Head of caudate nucleus (tissue), 42 donors: ENCODE measurements around the gene CPSF6.
A peak's percentile ranks its signal among the peaks of the same experiment; 100 is the strongest.
"Not testable (repeated sequence)": the region's sequence is repeated elsewhere in the genome, so short reads cannot be mapped to it uniquely, and the experiment has no call there.

ENCODE experiments used
- DNase-seq, 42 donors: peaks; one replicate each; pipeline versions ENCODE4 v3.0.0 to v3.0.0-alpha.2; 2020 to 2021; ENCODE audit warnings: mixed read lengths in 7 of 42
- intact Hi-C: fragments of 100-400 bp; cut with DNase I; formaldehyde crosslinking; loops from one replicate; pipeline ENCODE4 v1.15.0; 2022

Gene CPSF6

DNA sequence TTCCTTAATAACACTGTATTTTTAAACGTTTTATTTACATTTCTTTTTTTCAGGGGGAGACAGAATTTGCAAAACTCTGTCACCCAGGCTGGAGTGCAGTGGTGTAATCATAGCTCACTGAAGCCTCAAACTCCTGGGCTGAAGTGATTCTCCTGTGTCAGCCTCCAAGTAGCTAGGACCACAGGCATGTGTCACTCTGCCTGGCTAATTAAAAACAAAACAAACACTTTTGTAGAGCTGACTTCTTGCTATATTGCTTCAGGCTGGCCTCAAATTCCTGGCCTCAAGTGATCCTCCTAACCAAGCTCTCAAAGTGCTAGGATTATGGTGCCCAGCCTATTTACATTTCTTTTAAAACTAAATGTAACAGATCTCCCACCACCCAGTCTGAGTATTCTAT, 12.7 kb downstream of the CPSF6 start:
- no peak for DNase-seq
- intact Hi-C loops = loop anchor here (5.0 kb wide), 1 partner anchor 100 kb away; no protein-coding TSS in a partner anchor

GRCh38 chr12:69254046-69254445, 14.7 kb downstream of the CPSF6 start:
- DNase-seq = peak in 1 of 42 donors; percentile 12
- intact Hi-C loops = loop anchor here (5.0 kb wide), 1 partner anchor 102 kb away; no protein-coding TSS in a partner anchor

DNA sequence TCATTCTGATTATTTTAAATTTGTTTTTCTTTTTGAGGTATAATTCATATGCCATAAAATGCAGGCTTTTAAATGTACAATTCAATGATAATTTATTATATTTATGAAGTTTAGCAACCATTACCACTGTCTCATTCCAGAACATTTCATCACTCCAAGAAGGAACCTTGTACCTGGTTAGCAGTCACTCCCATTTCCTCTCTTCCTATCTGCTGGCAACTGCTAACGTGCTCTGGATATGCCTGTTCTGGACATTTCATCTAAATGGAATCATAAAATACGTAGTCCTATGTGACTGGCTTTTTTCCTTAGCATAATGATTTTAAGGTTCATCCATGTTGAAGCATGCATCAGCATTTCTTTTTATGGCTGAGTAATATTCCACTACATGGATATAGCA, 15.5 kb downstream of the CPSF6 start:
- intact Hi-C loops = loop anchor here (5.0 kb wide), 1 partner anchor 103 kb away; no protein-coding TSS in a partner anchor
- DNase-seq = no peak

- intact Hi-C loops = no loop called here
- DNase-seq = no peak
Measured at GRCh38 chr12:69258655-69259054, 19.3 kb downstream of the CPSF6 start.

DNA sequence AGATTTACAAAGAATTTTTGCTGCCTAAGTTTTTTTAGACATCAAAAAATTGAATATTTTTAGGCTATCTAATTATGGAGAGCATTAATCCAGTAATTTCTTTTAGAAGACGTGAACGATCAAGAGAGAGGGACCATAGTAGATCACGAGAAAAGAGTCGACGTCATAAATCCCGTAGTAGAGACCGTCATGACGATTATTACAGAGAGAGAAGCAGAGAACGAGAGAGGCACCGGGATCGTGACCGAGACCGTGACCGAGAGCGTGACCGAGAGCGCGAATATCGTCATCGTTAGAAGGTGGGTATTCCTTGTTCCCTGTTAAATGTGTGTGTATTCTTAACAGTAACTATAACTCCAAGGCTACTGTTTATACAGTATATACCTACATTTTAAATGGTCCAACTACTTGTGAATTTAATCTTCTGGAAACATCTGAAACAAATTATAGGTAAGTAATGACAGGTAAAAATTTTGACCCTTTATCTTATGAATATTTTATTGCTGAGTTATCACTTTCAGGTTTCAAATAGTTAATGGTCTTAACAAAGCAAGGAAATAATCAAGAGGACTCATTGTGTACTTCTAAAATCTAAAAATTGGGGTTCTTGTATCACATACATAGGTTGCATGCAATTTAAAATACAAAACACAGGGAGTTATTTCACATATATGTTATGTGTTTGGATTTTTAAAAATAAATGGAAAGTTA, 23.1 kb downstream of the CPSF6 start:
- no peak for DNase-seq
- intact Hi-C loops = no loop called here

DNA sequence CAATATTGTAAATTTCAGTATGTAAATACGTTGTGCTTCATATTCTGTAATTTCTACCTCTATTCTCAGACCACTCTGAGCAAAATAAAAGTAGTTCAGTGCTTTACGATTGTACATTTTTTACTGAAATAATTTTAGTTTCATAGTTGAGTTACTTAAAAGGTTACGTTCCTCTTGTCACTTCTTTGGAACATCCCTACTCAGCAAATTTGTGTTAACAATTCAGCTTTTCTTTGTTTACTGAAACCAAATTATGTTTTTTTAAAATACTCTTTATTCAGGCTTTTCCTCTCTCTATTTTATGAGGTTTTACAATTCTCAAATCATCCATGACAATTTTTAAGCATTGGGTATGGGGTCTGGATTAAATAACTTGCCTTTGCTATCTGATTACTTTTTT, 25.8 kb downstream of the CPSF6 start:
- DNase-seq = no peak
- intact Hi-C loops = no loop called here

GRCh38 chr12:69265633-69266032, 26.3 kb downstream of the CPSF6 start:
- intact Hi-C loops, DNase-seq: not testable (repeated sequence)

DNA sequence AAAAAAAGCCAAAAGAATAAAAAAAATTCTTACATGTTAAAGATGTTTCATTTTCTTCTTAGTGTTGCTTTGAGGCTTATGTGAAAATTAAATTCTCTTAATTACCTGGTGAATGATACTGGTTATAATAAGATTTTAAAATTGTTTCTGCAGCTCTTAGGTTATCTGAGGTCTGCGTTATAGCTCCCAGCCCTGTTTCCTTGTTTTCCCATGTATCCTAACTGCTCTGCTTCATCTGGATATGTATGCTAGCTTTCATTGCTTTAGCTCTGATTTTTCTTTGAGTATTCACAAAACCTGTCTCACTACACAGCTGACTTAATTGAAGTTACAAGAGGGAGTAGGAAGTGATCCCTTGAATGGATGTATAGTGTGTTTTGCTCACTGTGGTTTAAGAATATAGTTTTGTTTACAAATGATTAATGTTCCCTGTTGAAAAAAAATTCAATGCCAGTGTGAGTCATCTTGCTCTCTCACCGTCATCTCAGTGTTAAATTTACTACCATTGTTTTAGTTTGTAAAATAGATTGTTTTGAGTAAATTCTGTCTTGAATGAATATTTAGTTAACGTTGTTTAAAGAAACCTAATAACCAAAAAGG, 26.8 kb downstream of the CPSF6 start:
- intact Hi-C loops = no loop called here
- DNase-seq = no peak

DNA sequence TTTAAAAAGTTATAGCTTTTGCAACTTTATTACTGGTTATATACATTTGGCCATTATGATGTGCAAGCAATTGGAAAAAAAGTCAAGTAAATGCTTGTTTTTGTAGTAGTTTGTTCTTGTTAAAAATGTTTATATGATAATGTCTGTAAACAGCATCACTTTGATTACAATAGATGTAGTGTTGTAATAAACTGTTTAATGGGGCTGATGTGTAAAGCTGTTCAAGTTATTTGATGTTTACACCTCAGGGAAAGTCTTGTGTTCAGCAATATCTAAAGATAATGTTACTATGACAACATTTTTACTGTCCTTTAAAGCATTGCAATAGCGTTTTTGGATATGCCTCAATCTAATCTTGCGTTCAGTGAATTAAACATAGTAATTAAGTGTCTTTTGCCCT, 30.4 kb downstream of the CPSF6 start:
- no peak for DNase-seq
- intact Hi-C loops = no loop called here

DNA sequence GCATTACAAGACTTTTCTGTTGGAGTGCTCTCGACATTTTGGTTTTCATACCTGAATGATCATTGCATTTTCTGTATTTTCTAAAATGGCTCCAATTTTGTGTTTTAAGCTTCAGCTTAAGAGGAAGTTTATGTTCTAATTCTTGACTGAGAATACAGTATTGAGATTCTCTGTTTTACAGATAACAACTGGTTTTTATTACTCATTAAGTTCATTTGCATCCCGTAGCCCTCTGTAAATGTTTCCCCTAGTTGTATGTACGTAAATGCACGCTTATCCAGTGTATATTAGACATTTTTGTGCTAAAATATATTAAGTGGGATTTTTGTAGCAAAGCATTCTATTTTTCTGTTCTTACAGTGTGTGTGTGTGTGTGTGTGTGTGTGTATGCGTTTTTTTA, 33.1 kb downstream of the CPSF6 start:
- intact Hi-C loops = no loop called here

DNA sequence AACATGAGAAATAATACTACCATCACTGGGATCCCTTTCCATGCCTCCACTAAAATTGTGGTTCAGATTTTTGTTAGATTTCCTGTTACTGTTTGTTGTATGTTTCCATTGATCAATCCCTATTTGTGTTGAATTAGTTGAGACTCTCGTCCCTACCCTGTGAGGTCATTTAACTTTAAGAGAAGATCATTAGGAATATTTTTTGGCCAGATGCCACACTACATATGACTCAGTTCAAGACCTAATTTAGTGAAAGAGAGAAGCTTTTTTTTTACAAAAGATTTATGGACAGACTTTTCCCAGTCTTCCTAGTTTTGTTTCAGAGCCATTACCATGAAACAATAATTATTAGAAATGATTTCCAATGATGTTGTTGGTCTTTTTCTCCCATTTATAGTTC, 35.5 kb downstream of the CPSF6 start:
- intact Hi-C loops = no loop called here
- DNase-seq = no peak

More for the DNA sequence above, 33.1 kb downstream of the CPSF6 start:
- no peak for DNase-seq

DNA sequence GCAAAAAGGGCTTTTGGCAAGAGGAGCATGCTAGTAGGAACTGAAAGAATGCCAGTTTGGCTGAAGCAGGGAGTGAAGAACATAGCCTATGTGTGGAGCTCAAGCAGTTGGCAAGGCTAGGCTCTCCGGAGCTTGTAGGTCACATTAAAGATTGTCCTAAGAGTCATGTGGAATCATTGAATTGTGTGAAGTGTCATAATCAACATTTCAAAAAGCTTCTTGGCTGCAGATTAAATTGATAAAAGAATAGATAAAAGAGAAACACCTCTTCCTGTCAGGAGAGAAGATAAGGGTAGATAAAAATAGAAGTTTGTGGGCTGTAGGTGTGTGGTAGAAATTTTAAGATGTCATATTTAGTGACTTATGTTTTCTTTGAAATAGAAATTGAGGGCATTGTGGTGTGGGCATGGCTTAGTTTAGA, 36.1 kb downstream of the CPSF6 start:
- DNase-seq = peak in 3 of 42 donors; percentile 16 to 51 (median 31)
- intact Hi-C loops = no loop called here

DNA sequence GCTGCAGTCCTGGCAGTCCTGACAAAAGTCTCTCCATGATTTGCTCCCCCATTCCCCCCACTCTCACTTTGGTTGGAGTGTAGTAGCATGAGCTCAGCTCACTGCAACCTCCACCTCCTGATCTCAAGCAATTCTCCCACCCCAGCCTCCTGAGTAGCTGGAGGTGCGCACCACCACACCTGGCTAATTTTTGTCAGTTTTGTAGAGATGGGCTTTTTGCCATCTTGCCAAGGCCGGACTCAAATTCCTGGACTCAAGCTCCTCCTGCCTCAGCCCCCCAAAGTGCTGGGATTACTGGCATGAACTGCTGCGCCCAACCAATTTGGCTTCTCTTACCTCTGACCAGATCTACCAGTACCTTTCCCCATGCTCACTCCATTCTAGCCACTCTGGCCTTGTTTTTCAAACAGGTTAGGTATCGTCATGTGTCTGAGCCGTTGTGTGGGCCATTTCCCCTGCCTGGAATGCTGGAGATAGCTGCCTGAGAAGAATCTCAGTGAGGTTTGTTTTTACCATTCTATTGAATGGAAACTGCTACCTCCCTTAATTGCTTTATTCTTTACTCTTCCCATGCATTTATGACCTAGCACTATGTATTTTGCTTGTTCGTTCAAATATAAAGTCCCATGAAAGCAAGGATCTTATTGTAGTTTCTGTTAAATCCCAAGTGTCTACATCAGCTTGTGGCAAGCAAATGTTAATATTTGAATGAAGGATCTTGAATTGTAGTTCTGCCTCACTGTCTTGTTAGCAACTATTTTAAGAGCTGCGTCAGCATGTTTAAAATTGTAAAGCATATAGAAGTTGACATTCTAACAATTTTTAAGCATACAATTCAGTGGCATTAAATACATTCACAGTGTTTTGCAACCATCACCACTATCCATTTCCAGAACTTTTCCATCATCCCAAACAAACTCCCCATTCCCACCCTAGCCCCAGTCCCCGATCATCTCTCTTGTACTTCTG, 39.7 kb downstream of the CPSF6 start:
- intact Hi-C loops = no loop called here
- DNase-seq = no peak

GRCh38 chr12:69284131-69284530, 44.8 kb downstream of the CPSF6 start:
- peak; percentile 42 to 88 (median 69) for DNase-seq
- intact Hi-C loops = loop anchor here (10.0 kb wide), 1 partner anchor 71 kb away; the partner anchor contains the start of gene YEATS4

GRCh38 chr12:69287556-69287955, 48.2 kb downstream of the CPSF6 start:
- DNase-seq = no peak
- intact Hi-C loops = loop anchor here (10.0 kb wide), 1 partner anchor 67 kb away; the partner anchor contains the start of gene YEATS4

- peak; percentile 42 to 93 (median 79) for DNase-seq
- intact Hi-C loops = no loop called here
Measured at GRCh38 chr12:69290545-69291277, 51.3 kb downstream of the CPSF6 start.

GRCh38 chr12:69291278-69291593, 51.9 kb downstream of the CPSF6 start:
- intact Hi-C loops = no loop called here

GRCh38 chr12:69298133-69298532, 58.8 kb downstream of the CPSF6 start:
- intact Hi-C loops = no loop called here
- DNase-seq = no peak

More at GRCh38 chr12:69291278-69291593, 51.9 kb downstream of the CPSF6 start:
- no peak for DNase-seq

DNA sequence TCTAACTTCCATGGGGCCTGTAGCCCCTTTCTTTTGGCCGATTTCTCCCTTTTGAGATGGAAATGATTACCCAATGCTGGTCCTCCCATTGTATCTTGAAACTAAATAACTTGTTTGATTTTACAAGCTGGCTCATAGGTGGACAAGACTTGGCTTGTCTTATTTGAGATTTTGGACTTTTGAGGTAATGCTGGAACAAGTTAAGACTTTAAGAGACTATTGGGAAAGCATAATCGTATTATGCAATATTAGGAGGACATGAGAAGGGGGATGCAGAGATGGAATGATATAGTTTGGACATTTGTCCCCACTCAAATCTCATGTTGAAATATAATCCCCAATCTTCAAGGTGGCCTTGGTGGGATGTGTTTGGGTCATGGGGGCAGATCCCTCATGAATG, 59.6 kb downstream of the CPSF6 start:
- intact Hi-C loops = no loop called here
- no peak for DNase-seq
